ENCODE data around the gene CNTNAP4.

CNTNAP4 gene

DNA sequence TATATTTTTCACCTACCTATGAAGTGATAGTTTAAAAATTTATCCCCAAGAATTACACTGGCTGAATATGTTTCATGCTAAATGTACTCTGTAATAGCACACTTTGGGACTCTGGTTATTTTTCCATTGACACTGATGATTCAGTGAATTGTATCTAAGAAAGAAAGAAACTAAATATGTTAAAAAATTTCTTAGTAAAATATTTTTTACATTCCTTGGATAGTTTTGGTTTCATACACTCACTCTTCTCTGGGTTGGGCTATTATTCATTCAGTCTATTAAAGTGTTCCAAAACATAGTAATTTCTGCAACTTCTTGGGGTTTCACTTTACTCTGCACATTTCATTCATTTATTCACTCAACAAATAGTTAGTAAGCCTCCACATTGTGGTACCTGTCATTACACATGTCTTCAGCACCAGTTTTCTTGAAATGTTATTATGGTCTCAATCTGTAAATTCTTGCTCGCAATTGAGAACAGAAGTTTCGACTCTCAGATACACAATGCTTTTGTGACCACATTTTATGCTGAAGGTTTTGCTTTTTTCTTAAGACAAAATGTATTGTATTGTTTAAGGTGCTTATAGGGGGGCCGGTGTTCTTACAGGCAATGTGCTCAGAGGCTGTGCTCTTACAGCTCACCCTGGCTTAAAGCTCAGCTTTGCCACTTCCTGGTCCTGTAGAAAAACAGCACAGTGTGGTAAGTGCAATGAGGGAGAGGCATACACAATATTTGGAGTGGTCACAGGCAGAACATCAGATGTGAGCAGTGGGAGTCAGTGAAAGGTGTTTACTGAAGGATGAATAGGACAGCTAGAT is 17.4 kb downstream of the CNTNAP4 start:
- POLR2A ChIA-PET: no interaction called here
- TF ChIP-seq, protein P1, sequence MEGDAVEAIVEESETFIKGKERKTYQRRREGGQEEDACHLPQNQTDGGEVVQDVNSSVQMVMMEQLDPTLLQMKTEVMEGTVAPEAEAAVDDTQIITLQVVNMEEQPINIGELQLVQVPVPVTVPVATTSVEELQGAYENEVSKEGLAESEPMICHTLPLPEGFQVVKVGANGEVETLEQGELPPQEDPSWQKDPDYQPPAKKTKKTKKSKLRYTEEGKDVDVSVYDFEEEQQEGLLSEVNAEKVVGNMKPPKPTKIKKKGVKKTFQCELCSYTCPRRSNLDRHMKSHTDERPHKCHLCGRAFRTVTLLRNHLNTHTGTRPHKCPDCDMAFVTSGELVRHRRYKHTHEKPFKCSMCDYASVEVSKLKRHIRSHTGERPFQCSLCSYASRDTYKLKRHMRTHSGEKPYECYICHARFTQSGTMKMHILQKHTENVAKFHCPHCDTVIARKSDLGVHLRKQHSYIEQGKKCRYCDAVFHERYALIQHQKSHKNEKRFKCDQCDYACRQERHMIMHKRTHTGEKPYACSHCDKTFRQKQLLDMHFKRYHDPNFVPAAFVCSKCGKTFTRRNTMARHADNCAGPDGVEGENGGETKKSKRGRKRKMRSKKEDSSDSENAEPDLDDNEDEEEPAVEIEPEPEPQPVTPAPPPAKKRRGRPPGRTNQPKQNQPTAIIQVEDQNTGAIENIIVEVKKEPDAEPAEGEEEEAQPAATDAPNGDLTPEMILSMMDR (IDR thresholded peaks at IDR 0.05; ENCODE audit: insufficient read depth, low read length, missing control alignments): no peak

DNA sequence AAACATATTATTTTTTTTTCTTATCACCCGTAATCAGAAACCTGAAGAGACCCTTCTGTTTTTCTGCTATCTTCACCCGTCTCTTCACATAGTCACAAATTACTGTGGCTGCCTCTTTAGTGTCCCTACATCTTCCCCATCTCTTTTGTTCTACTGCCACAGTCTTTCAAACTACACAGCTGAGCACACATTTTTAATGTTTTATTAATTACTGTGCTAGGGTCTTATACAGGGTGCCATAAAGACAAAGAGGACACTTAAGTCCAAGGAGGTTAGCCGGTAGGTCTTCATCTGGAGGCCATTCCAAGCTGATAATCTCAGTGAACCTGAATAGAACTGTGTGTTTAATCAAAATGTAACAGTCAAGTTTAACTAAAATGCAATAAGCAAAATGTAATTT is 20.7 kb downstream of the CNTNAP4 start:
- CTCF ChIA-PET: no interaction called here
- TF ChIP-seq, protein P1 (IDR thresholded peaks at IDR 0.05; ENCODE audit: insufficient read depth, low read length, missing control alignments): no peak
- DNase-seq (ENCODE audit: low read depth, low spot score): no peak
- no peak overlapping the region for H3K4me3 ChIP-seq (ENCODE audit: low read depth, low read length)
- POLR2A ChIA-PET: no interaction called here

More for the DNA sequence above, 17.4 kb downstream of the CNTNAP4 start:
- H3K4me3 ChIP-seq (ENCODE audit: low read depth, low read length): no peak overlapping the region
- DNase-seq (ENCODE audit: low read depth, low spot score): no peak
- CTCF ChIA-PET: no interaction called here

DNA sequence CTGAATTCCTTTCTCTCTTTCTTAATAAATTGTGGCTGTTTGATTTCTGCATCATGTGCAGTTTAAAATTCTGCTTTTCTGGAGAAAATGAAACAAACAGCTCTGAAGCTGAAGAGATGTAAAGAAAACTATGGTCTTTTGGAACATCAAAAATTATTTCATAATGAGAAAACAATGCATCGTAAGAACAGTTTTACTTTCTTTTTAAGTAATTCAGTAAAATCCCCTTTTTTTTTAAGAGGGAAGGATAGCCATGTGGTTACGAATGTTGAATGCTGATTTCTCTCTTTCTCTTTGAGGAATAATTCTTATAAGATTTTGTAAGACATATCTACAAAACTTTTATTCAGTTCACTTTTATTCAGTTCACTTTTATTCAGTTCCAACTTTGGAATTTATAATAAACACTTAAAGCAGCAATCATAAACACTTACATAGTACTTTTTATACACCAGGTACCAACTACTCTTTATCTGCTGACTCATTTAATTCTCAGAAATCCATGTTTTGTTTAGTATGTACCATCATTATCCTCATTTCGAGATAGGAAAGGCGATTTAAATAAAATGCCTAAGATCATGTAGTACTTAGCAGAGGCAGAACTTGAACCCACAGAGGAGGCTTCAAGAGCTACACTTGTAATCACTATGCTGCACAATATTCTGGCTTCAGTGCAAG is 26.6 kb downstream of the CNTNAP4 start:
- DNase-seq (ENCODE audit: low read depth, low spot score): no peak
- ChIA-PET POLR2A (no interaction called here), CTCF (no interaction called here)
- TF ChIP-seq, protein P1 (IDR thresholded peaks at IDR 0.05; ENCODE audit: insufficient read depth, low read length, missing control alignments): no peak
- no peak overlapping the region for H3K4me3 ChIP-seq (ENCODE audit: low read depth, low read length)

DNA sequence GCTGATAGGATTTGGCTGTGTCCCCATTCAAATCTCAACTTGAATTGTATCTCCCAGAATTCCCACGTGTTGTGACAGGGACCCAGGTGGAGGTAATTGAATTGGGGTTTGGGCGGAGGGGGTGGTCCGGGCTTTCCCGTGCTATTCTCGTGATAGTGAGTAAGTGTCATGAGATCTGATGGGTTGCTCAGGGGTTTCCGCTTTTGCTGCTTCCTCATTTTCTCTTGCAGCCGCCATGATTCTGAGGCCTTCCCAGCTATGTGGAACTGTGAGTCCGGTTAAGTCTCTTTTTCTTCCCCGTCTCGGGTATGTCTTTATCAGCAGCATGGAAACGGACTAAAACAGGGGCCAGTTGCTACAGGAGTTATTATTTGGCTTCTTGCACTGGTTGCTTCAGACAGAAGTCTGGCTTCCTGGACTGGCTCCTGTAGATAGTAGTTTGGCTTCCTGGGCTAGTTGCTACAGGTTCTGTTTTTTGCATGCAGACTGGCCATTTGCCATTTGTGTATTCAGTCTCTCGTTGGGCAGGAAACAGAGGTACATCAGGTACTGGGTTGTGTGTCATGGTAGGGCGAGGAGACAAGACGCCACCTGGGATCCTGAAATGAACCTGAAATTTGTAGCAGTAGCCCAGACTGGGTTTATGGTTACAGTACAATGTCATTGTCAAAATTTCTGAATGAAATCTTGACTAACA is 32.6 kb downstream of the CNTNAP4 start:
- POLR2A ChIA-PET: no interaction called here
- no peak overlapping the region for H3K4me3 ChIP-seq (ENCODE audit: low read depth, low read length)
- CTCF ChIA-PET: no interaction called here
- no peak for DNase-seq (ENCODE audit: low read depth, low spot score)
- TF ChIP-seq, protein P1 (IDR thresholded peaks at IDR 0.05; ENCODE audit: insufficient read depth, low read length, missing control alignments): no peak

DNA sequence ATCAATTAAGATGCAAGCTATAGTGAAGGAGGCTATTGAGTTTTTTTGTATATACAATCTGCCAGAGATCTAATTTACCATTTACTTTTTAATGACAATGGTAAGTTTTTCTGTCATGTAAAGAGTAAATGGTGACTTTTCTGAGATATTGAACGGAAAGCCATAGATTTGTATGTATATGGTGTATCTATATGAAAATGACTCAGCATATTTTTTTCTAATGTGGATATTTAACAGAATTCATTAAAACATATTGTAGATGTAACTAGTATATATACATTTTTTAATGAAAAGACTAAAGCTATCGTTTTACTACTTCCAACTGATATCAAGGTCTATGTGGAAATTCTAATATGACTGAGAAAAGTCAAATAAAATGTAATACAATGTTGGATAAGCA is 34.1 kb downstream of the CNTNAP4 start:
- TF ChIP-seq, protein P1 (IDR thresholded peaks at IDR 0.05; ENCODE audit: insufficient read depth, low read length, missing control alignments): no peak
- ChIA-PET POLR2A (no interaction called here), CTCF (no interaction called here)
- DNase-seq (ENCODE audit: low read depth, low spot score): no peak
- H3K4me3 ChIP-seq (ENCODE audit: low read depth, low read length): no peak overlapping the region

DNA sequence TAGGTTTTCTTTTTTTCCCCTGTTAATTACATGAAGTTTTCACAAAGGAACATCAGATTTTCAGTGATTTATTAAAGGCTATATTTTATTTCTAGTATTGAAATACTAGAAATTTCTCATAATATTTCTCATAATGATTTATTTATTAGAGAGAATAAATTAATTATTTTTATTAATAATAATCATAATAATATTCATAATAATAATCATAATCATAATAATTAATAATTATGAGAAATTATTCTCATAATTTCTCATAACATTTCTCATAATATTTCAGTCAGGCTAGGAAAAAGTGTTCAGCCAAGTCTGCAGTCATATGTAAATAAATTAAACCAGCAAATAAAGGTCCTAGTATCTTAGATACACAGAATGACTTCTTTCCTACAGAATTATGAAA is 41.4 kb downstream of the CNTNAP4 start:
- TF ChIP-seq, protein P1 (IDR thresholded peaks at IDR 0.05; ENCODE audit: insufficient read depth, low read length, missing control alignments): no peak
- POLR2A ChIA-PET: no interaction called here
- CTCF ChIA-PET: no interaction called here
- DNase-seq (ENCODE audit: low read depth, low spot score): no peak
- H3K4me3 ChIP-seq (ENCODE audit: low read depth, low read length): no peak overlapping the region
